H1 (cell line): ENCODE measurements around the gene CAB39L. TPM values are rescaled to one million over a fixed set of nuclear protein-coding genes. Genes with fewer than 3 reads are reported as not detected.
A peak's percentile ranks its signal among the peaks of the same experiment; 100 is the strongest.

Experiments used
- CTCF ChIA-PET: fragments of 300-600 bp; sonication (Branson Sonifier 250); formaldehyde crosslinking; loops from one replicate; lab custom pipeline; 2021; ENCODE audit not compliant: partially characterized antibody; lab: Charles Lee
- POLR2A ChIA-PET: fragments of 300-600 bp; sonication (Branson Sonifier 250); formaldehyde crosslinking; loops from one replicate; lab custom pipeline; 2021; ENCODE audit warnings: inconsistent platforms; ENCODE audit not compliant: partially characterized antibody; lab: Charles Lee
- DNase-seq, 2 experiments: peaks; one replicate each; pipeline versions ENCODE4 v3.0.0 to v3.0.0-alpha.2; 2010 to 2022; ENCODE audit warnings: low spot score in 2 of 2, low read depth in 1 of 2, mixed read lengths in 1 of 2
- FAIRE-seq: peaks from 2 replicates; lab custom pipeline; 2011; peaks lifted over from hg19 to GRCh38; lab: Jason Lieb, UNC
- H2AFZ ChIP-seq: 2 replicates; pipeline ENCODE4 v1.8.1; 2012; ENCODE audit warnings: low read length, inconsistent platforms
- H2AK5ac ChIP-seq: 2 replicates; pipeline ENCODE4 v1.6.1; 2013; ENCODE audit warnings: low read depth, low read length
- H2BK120ac ChIP-seq: replicated peaks from 2 replicates; pipeline ENCODE3; 2013; ENCODE audit warnings: low read depth, low read length, inconsistent platforms
- H2BK12ac ChIP-seq: 2 replicates; pipeline ENCODE4 v1.6.1; 2013; ENCODE audit warnings: low read depth, low read length
- H2BK15ac ChIP-seq: 2 replicates; pipeline ENCODE4 v1.6.1; 2013; ENCODE audit warnings: low read length
- H2BK20ac ChIP-seq: 2 replicates; pipeline ENCODE4 v1.6.1; 2013; ENCODE audit warnings: low read length
- H2BK5ac ChIP-seq: 2 replicates; pipeline ENCODE4 v1.6.1; 2013; ENCODE audit warnings: low read depth, low read length
- H3K14ac ChIP-seq: 2 replicates; pipeline ENCODE4 v1.6.1; 2013; ENCODE audit warnings: inconsistent platforms; ENCODE audit not compliant: insufficient read length
- H3K18ac ChIP-seq: 2 replicates; pipeline ENCODE4 v1.6.1; 2013; ENCODE audit warnings: low read length; ENCODE audit errors: extremely low read depth
- H3K23ac ChIP-seq: 2 replicates; pipeline ENCODE4 v1.6.1; 2013; ENCODE audit warnings: inconsistent platforms; ENCODE audit not compliant: insufficient read length
- H3K23me2 ChIP-seq: 2 replicates; pipeline ENCODE4 v1.6.1; 2013; ENCODE audit warnings: low read depth, low read length
- H3K27ac ChIP-seq: 2 replicates; pipeline ENCODE4 v1.6.1; 2011; ENCODE audit warnings: low read depth, low read length, inconsistent platforms
- H3K27me3 ChIP-seq, 4 experiments: replicated peaks in 1 of 4; 1 replicate in 1 of 4; 2 replicates in 3 of 4; pipeline versions ENCODE4 v1.6.1 to v1.8.1; 2011 to 2013; ENCODE audit warnings: low read length in 3 of 4, mild to moderate bottlenecking in 3 of 4, inconsistent platforms in 2 of 4, mixed read lengths in 2 of 4, moderate library complexity in 1 of 4; ENCODE audit not compliant: control insufficient read depth in 3 of 4, insufficient read depth in 3 of 4; ENCODE audit errors: extremely low read depth in 1 of 4
- H3K36me3 ChIP-seq, 4 experiments: 2 replicates each; pipeline versions ENCODE4 v1.6.1 to v1.8.1; 2011 to 2013; ENCODE audit warnings: mild to moderate bottlenecking in 4 of 4, low read length in 3 of 4, moderate library complexity in 2 of 4, control low read depth in 1 of 4, inconsistent platforms in 1 of 4; ENCODE audit not compliant: insufficient read depth in 4 of 4, control insufficient read depth in 2 of 4
- H3K4ac ChIP-seq: replicated peaks from 2 replicates; pipeline ENCODE3; 2013; ENCODE audit warnings: low read length, low read depth, mixed read lengths, inconsistent platforms; ENCODE audit not compliant: insufficient read length
- H3K4me1 ChIP-seq, 4 experiments: replicated peaks in 1 of 4; 1 replicate in 1 of 4; 2 replicates in 3 of 4; pipeline versions ENCODE4 v1.6.1 to v1.8.1; 2011 to 2013; ENCODE audit warnings: low read length in 3 of 4, inconsistent platforms in 2 of 4, mixed read lengths in 1 of 4; ENCODE audit not compliant: insufficient read depth in 4 of 4, control insufficient read depth in 3 of 4
- H3K4me2 ChIP-seq, 2 experiments: 2 replicates each; pipeline versions ENCODE4 v1.6.1 to v1.8.1; 2011 to 2013; ENCODE audit warnings: low read depth in 2 of 2, low read length in 2 of 2, control low read depth in 1 of 2, inconsistent platforms in 1 of 2, mild to moderate bottlenecking in 1 of 2; ENCODE audit not compliant: insufficient read depth in 1 of 2
- H3K4me3 ChIP-seq, 4 experiments: fragments of 200-600, 300-600 bp in 1 of 4; sonication (generic), shearing (Covaris generic), sonication (Bioruptor Twin) in 1 of 4; 2 replicates each; pipeline versions ENCODE4 v1.5.1 to v1.8.1; 2011 to 2016; ENCODE audit warnings: low read length in 4 of 4, low read depth in 3 of 4, control low read depth in 2 of 4, inconsistent platforms in 2 of 4, mild to moderate bottlenecking in 2 of 4, mixed read lengths in 1 of 4, moderate library complexity in 1 of 4; ENCODE audit not compliant: insufficient read depth in 2 of 4; ENCODE audit errors: extremely low read depth in 1 of 4
- H3K56ac ChIP-seq: replicated peaks from 2 replicates; pipeline ENCODE3; 2013; ENCODE audit warnings: low read depth, mild to moderate bottlenecking, mixed read lengths, low read length, inconsistent platforms; ENCODE audit not compliant: insufficient read length
- H3K79me1 ChIP-seq: 2 replicates; pipeline ENCODE4 v1.6.1; 2013; ENCODE audit warnings: low read depth, low read length, control low read depth
- H3K79me2 ChIP-seq, 2 experiments: 2 replicates each; pipeline versions ENCODE4 v1.6.1 to v1.8.1; 2012 to 2013; ENCODE audit warnings: low read length in 2 of 2, mild to moderate bottlenecking in 2 of 2, inconsistent platforms in 1 of 2; ENCODE audit not compliant: insufficient read depth in 2 of 2, control insufficient read depth in 1 of 2
- H3K9ac ChIP-seq, 4 experiments: replicated peaks in 1 of 4; 1 replicate in 1 of 4; 2 replicates in 3 of 4; pipeline versions ENCODE4 v1.6.1 to v1.8.1; 2011 to 2013; ENCODE audit warnings: low read depth in 3 of 4, low read length in 3 of 4, control low read depth in 2 of 4, mild to moderate bottlenecking in 2 of 4, moderate library complexity in 2 of 4, inconsistent platforms in 1 of 4; ENCODE audit errors: extremely low read depth in 1 of 4
- H3K9me3 ChIP-seq, 2 experiments: 2 replicates each; pipeline versions ENCODE4 v1.6.1 to v1.8.1; 2012 to 2013; ENCODE audit warnings: mild to moderate bottlenecking in 2 of 2, moderate library complexity in 2 of 2, control low read depth in 1 of 2, inconsistent platforms in 1 of 2, low read depth in 1 of 2, low read length in 1 of 2, mixed read lengths in 1 of 2; ENCODE audit not compliant: insufficient read depth in 2 of 2
- H4K20me1 ChIP-seq, 2 experiments: replicated peaks in 1 of 2; 2 replicates each; pipeline versions ENCODE3 to v1.8.1; 2011 to 2013; ENCODE audit warnings: inconsistent platforms in 2 of 2, low read length in 2 of 2, mild to moderate bottlenecking in 1 of 2; ENCODE audit not compliant: insufficient read depth in 2 of 2, control insufficient read depth in 1 of 2
- H4K5ac ChIP-seq: 2 replicates; pipeline ENCODE4 v1.6.1; 2013; ENCODE audit warnings: low read length, low read depth, mixed read lengths, inconsistent platforms; ENCODE audit not compliant: insufficient read length
- H4K8ac ChIP-seq: 2 replicates; pipeline ENCODE4 v1.8.0; 2013; ENCODE audit warnings: mild to moderate bottlenecking, moderate library complexity, low read length, inconsistent platforms; ENCODE audit not compliant: insufficient read depth; ENCODE audit errors: extremely low read depth
- H4K91ac ChIP-seq: replicated peaks from 2 replicates; pipeline ENCODE3; 2013; ENCODE audit warnings: low read length, mixed read lengths, inconsistent platforms; ENCODE audit not compliant: insufficient read length
- ASH2L ChIP-seq: fragments of 200-600, 300-600 bp; sonication (generic); IDR thresholded peaks from one replicate; pipeline ENCODE4 v1.7.1; 2017; ENCODE audit warnings: low read length
- BACH1 ChIP-seq: IDR thresholded peaks from 2 replicates; pipeline ENCODE4 v1.6.1; 2012; ENCODE audit warnings: low read length, improper control_type of control experiment
- EGR1 ChIP-seq: IDR thresholded peaks from 2 replicates; pipeline ENCODE4 v1.6.1; 2011; ENCODE audit warnings: low read depth, low read length, borderline replicate concordance
- JUN ChIP-seq: IDR thresholded peaks from 2 replicates; pipeline ENCODE4 v1.6.1; 2011; ENCODE audit warnings: low read depth, mild to moderate bottlenecking, improper control_type of control experiment, low read length
- JUND ChIP-seq: IDR thresholded peaks from 2 replicates; pipeline ENCODE4 v1.6.1; 2011; ENCODE audit warnings: mild to moderate bottlenecking, improper control_type of control experiment, low read length
- MAFK ChIP-seq: IDR thresholded peaks from 2 replicates; pipeline ENCODE4 v1.6.1; 2012; ENCODE audit warnings: low read depth, mild to moderate bottlenecking, improper control_type of control experiment, low read length
- NANOG ChIP-seq: IDR thresholded peaks from 2 replicates; pipeline ENCODE4 v1.6.1; 2011; ENCODE audit warnings: low read length, low read depth, mild to moderate bottlenecking, inconsistent platforms; ENCODE audit not compliant: insufficient read depth, poor library complexity, severe bottlenecking
- POLR2A ChIP-seq, 2 experiments: IDR thresholded peaks; 1 replicate in 1 of 2; 2 replicates in 1 of 2; pipeline ENCODE4 v1.6.1; 2011; ENCODE audit warnings: low read depth in 2 of 2, low read length in 2 of 2, mild to moderate bottlenecking in 2 of 2; ENCODE audit errors: control extremely low read depth in 1 of 2
- SAP30 ChIP-seq: fragments of 300-600 bp; sonication (generic); IDR thresholded peaks from 2 replicates; pipeline ENCODE4 v1.7.1; 2012; ENCODE audit warnings: low read length, moderate library complexity, mild to moderate bottlenecking, inconsistent platforms; ENCODE audit not compliant: insufficient read depth, insufficient replicate concordance
- SIRT6 ChIP-seq: IDR thresholded peaks from one replicate; pipeline ENCODE4 v1.7.1; 2012; ENCODE audit warnings: low read length, inconsistent platforms
- SP2 ChIP-seq: IDR thresholded peaks from 2 replicates; pipeline ENCODE4 v1.6.1; 2012; ENCODE audit warnings: mild to moderate bottlenecking, low read length, inconsistent platforms
- YY1 ChIP-seq: IDR thresholded peaks from 2 replicates; pipeline ENCODE4 v1.6.1; 2011; ENCODE audit warnings: low read depth, mild to moderate bottlenecking, low read length
- WGBS, 2 experiments: shearing (Covaris generic) in 1 of 2; methylation state at CpG; one replicate each; pipeline versions ENCODE4 v1.1.6 to v1.1.7; 2013 to 2015; ENCODE audit warnings: low lambda C conversion rate in 2 of 2, mixed read lengths in 2 of 2, inconsistent platforms in 1 of 2, low coverage in 1 of 2, missing lambda C conversion rate in 1 of 2; ENCODE audit not compliant: insufficient replicate concordance in 2 of 2, insufficient coverage in 1 of 2, insufficient read length in 1 of 2; ENCODE audit errors: extremely low coverage in 1 of 2, missing lambda C conversion rate in 1 of 2; 5-methylcytosine and 5-hydroxymethylcytosine counted together
- polyA plus RNA-seq, 7 experiments: library from polyadenylated mRNA; depleted of rRNA in 3 of 7; stranded (reverse) in 5 of 7; unstranded in 2 of 7; fragments of >200 nt in 5 of 7; fragments of 200-250 nt in 2 of 7; gene quantifications; 1 replicate in 5 of 7; 2 replicates in 1 of 7; 4 replicates in 1 of 7; pipeline versions ENCODE4 v1.2.1 to v1.2.3, GENCODE V29; 2011 to 2013; ENCODE audit warnings: missing spikeins in 2 of 7, mixed read lengths in 2 of 7
- total RNA-seq: library from RNA; stranded (reverse); fragmentation: NEBNext Ultra II Directional; extraction: Animal tissue kit (Norgen Biotek cat#: 25700); gene quantifications from 2 replicates; pipeline ENCODE4 v1.2.1, GENCODE V29; 2021

The CAB39L gene
- total and polyA plus RNA-seq, 2 of the 8 experiments (the other 6 are each of a cell fraction or from before 2014, with no cell fraction given), result 2.5 to 4.8 TPM

- no peaks in the 10 kb centered on the region for H3K79me1 ChIP-seq
- WGBS, 2 experiments, result 11% methylated on average over 29 of the region's 29 CpGs; no CpG with 5 or more reads in 1 of the 2 experiments
- H3K36me3 ChIP-seq, result no peaks in the 10 kb centered on the region
- no peak overlapping the region for H2BK15ac ChIP-seq
- no peaks in the 10 kb centered on the region for H3K27me3 ChIP-seq
- peak overlapping the region; percentile 89 to 96 (median 94) for H3K4me3 ChIP-seq
- no peak overlapping the region; the same call in 1 of the 2 replicates for H2AK5ac ChIP-seq
- H3K79me2 ChIP-seq, result 0 out of 4 replicates have a peak, but pooled peaks cover 0 to 4% of the 10 kb centered on the region in 2 experiments
- peaks cover 12% of the 10 kb centered on the region for H3K23me2 ChIP-seq
- POLR2A ChIA-PET, result interaction anchor here (0.8 to 3.3 kb wide), 12 partner anchors 9 to 191 kb away, joined by 3 to 19 read pairs (median 6); partner anchors contain the start of genes ARL11 and PHF11
- 0 out of 2 replicates have a peak overlapping the region, but pooled peaks have one; percentile 3 for H2BK5ac ChIP-seq
- H3K56ac ChIP-seq, result peak overlapping the region; percentile 8
- H4K5ac ChIP-seq, result peak overlapping the region; percentile 15
- H3K9me3 ChIP-seq, result no peaks in the 10 kb centered on the region
- no peaks in the 10 kb centered on the region for H4K20me1 ChIP-seq
- no peak overlapping the region for H3K23ac ChIP-seq
- H3K4me1 ChIP-seq, result peaks cover 0 to 3% (median 0%) of the 10 kb centered on the region in 4 experiments; a peak in 1 of 7 replicates
- H2BK120ac ChIP-seq, result no peak overlapping the region
- no peak for FAIRE-seq
- no peak overlapping the region for H2BK20ac ChIP-seq
- CTCF ChIA-PET, result interaction anchor here (0.7 to 1.6 kb wide), 4 partner anchors 71 to 163 kb away, joined by 3 to 5 read pairs (median 4); no protein-coding TSS in a partner anchor
- 0 out of 2 replicates have a peak overlapping the region, but pooled peaks have one; percentile 34 for H3K18ac ChIP-seq
- no peak overlapping the region; the same call in 1 of the 2 replicates for H4K8ac ChIP-seq
- peak overlapping the region; percentile 91 for H2AFZ ChIP-seq
- peak overlapping the region; percentile 53 to 71 (median 58) for H3K9ac ChIP-seq
- no peak overlapping the region for H3K14ac ChIP-seq
- no peak overlapping the region for H2BK12ac ChIP-seq
- H3K27ac ChIP-seq, result peak overlapping the region; percentile 57
- no peak overlapping the region for H4K91ac ChIP-seq
- no peak overlapping the region for H3K4ac ChIP-seq
- peak overlapping the region; percentile 90 to 98 for H3K4me2 ChIP-seq
- DNase-seq, result no peak
- TF ChIP-seq JUN, result no peak
- TF ChIP-seq MAFK, result no peak
- no peak for TF ChIP-seq SP2
- no peak for TF ChIP-seq JUND
- no peak for TF ChIP-seq SAP30
- peak; percentile 40 for TF ChIP-seq ASH2L
- no peak for TF ChIP-seq YY1
- TF ChIP-seq NANOG, result no peak
- no peak for TF ChIP-seq SIRT6
- no peak for TF ChIP-seq BACH1
- peak in 1 of 2 experiments; percentile 29; a peak in 1 of 3 replicates for TF ChIP-seq POLR2A (IDR thresholded peaks at IDR 0.05; ENCODE audit: control extremely low read depth in 1 of 2, low read depth in 2 of 2, low read length in 2 of 2)
- no peak for TF ChIP-seq EGR1
Measured at GRCh38 chr13:49444524-49445395, 896 bp upstream of the CAB39L start.
